Measurements from ENCODE around the gene GPATCH8.

GRCh38 chr17:44530896-44531418, 27.8 kb upstream of the GPATCH8 start:
- TF ChIP-seq CTCF (conservative IDR thresholded peaks at IDR 0.05 in 1 of 2, IDR thresholded peaks at IDR 0.05 in 1 of 2; ENCODE audit: low read depth in 1 of 2, low read length in 2 of 2) (no peak), EZH2 (IDR thresholded peaks at IDR 0.05; ENCODE audit: low read length, missing control alignments) (no peak)

All from fibroblast of lung (primary cell).